Measurements from ENCODE around the gene C1QL1. TPM values are rescaled to one million over a fixed set of nuclear protein-coding genes. Genes with fewer than 3 reads are reported as not detected.

The C1QL1 gene
- 1.0 and 1.6 TPM in 2 replicates for total RNA-seq

GRCh38 chr17:44968225-44969143 is at the start of gene C1QL1:
Gene C1QL1, minus strand, starts transcription at chr17:44968303. Its CDS starts 255 bp downstream, at chr17:44968048.

GRCh38 chr17:44947461-44948314 is 20.4 kb downstream of the C1QL1 start, which contains the start of gene KIF18B:
Gene KIF18B, minus strand, starts transcription at chr17:44947773. Its CDS starts 11,429 bp downstream, at chr17:44936344.

GRCh38 chr17:44915321-44915726 is 52.8 kb downstream of the C1QL1 start, which contains the start of gene GFAP:
Gene GFAP, minus strand, starts transcription at chr17:44915500. Its CDS starts 14 bp downstream, at chr17:44915486.

Other genes starting within 250 kb of the C1QL1 start
- gene ADAM11, start 209.3 kb downstream of the C1QL1 start, total RNA-seq, result 0.45 and 0.50 TPM in 2 replicates
- 15.5 and 18.3 TPM in 2 replicates for gene GJC1, start 138.0 kb downstream of the C1QL1 start, total RNA-seq
- not detected in 2 replicates for gene HIGD1B, start 120.4 kb downstream of the C1QL1 start, total RNA-seq
- 72.5 and 86.7 TPM in 2 replicates for gene EFTUD2, start 68.9 kb downstream of the C1QL1 start, total RNA-seq
- gene GFAP, start 52.8 kb downstream of the C1QL1 start, total RNA-seq, result 0.67 and 1.5 TPM in 2 replicates
- 25.2 and 25.4 TPM in 2 replicates for gene KIF18B, start 20.5 kb downstream of the C1QL1 start, total RNA-seq
- gene DCAKD, start 83.3 kb upstream of the C1QL1 start, total RNA-seq, result 70.5 and 77.2 TPM in 2 replicates
- 57.2 and 66.6 TPM in 2 replicates for gene NMT1, start 93.0 kb upstream of the C1QL1 start, total RNA-seq
- gene PLCD3, start 164.2 kb upstream of the C1QL1 start, total RNA-seq, result 17.1 and 26.1 TPM in 2 replicates
- gene ACBD4, start 167.4 kb upstream of the C1QL1 start, total RNA-seq, result 5.9 and 7.1 TPM in 2 replicates
- gene HEXIM1, start 180.2 kb upstream of the C1QL1 start, total RNA-seq, result 10.4 and 11.9 TPM in 2 replicates
- gene HEXIM2, start 193.6 kb upstream of the C1QL1 start, total RNA-seq, result 9.7 and 10.9 TPM in 2 replicates